Non-pigmented ciliary epithelial cell (primary cell): ENCODE measurements around the gene RNPEPL1.
"Not testable (repeated sequence)": the region's sequence is repeated elsewhere in the genome, so short reads cannot be mapped to it uniquely, and the experiment has no call there.

Source experiments
- DNase-seq: peaks from one replicate; pipeline ENCODE4 v3.0.0-alpha.2; 2010; ENCODE audit warnings: low read depth

Gene RNPEPL1

GRCh38 chr2:240539101-240539500 is 29.2 kb upstream of the RNPEPL1 start:
- DNase-seq: not testable (repeated sequence)

GRCh38 chr2:240539906-240540305 is 28.4 kb upstream of the RNPEPL1 start:
- DNase-seq: no peak

GRCh38 chr2:240551288-240551687 is 17.0 kb upstream of the RNPEPL1 start:
- no peak for DNase-seq

GRCh38 chr2:240551811-240552210 is 16.5 kb upstream of the RNPEPL1 start:
- no peak for DNase-seq

- no peak for DNase-seq
These were observed 14.3 kb upstream of the RNPEPL1 start for GRCh38 chr2:240553956-240554480.

GRCh38 chr2:240554767-240555493 is 13.4 kb upstream of the RNPEPL1 start:
- no peak for DNase-seq

GRCh38 chr2:240555541-240556250 is 12.6 kb upstream of the RNPEPL1 start:
- DNase-seq: no peak

- no peak for DNase-seq
These were observed 11.7 kb upstream of the RNPEPL1 start for GRCh38 chr2:240556553-240557100.

GRCh38 chr2:240557101-240557751 is 11.1 kb upstream of the RNPEPL1 start:
- DNase-seq: no peak

- no peak for DNase-seq
These were observed 10.5 kb upstream of the RNPEPL1 start, which contains the start of gene ANKMY1 for GRCh38 chr2:240557808-240558207. TSS of gene ANKMY1 (minus strand) at chr2:240557988. CDS start at chr2:240557335, 653 bp downstream.

GRCh38 chr2:240558236-240558761 is 10.0 kb upstream of the RNPEPL1 start:
- DNase-seq: no peak

- DNase-seq: no peak
These were observed 9.0 kb upstream of the RNPEPL1 start for GRCh38 chr2:240559286-240559685.

- no peak for DNase-seq
These were observed 8.2 kb upstream of the RNPEPL1 start, which contains the start of gene DUSP28 for GRCh38 chr2:240560084-240560479. TSS of gene DUSP28 (plus strand) at chr2:240560357. CDS start at chr2:240560685, 328 bp downstream.

GRCh38 chr2:240560480-240561324 is 7.6 kb upstream of the RNPEPL1 start:
- DNase-seq: peak; percentile 85

GRCh38 chr2:240561325-240561971 is 6.8 kb upstream of the RNPEPL1 start:
- DNase-seq: no peak

- DNase-seq: not testable (repeated sequence)
These were observed 5.1 kb upstream of the RNPEPL1 start for GRCh38 chr2:240563231-240563630.

GRCh38 chr2:240563951-240564560 is 4.2 kb upstream of the RNPEPL1 start:
- no peak for DNase-seq

GRCh38 chr2:240564561-240565332 is 3.5 kb upstream of the RNPEPL1 start:
- no peak for DNase-seq
